EL (cell line): ENCODE data around the gene NDUFA5.
A peak's percentile ranks its signal among the peaks of the same experiment; 100 is the strongest.

Experiments
- DNase-seq: peaks from one replicate; pipeline ENCODE4 v3.0.0-alpha.2; 2016

NDUFA5 gene

DNA sequence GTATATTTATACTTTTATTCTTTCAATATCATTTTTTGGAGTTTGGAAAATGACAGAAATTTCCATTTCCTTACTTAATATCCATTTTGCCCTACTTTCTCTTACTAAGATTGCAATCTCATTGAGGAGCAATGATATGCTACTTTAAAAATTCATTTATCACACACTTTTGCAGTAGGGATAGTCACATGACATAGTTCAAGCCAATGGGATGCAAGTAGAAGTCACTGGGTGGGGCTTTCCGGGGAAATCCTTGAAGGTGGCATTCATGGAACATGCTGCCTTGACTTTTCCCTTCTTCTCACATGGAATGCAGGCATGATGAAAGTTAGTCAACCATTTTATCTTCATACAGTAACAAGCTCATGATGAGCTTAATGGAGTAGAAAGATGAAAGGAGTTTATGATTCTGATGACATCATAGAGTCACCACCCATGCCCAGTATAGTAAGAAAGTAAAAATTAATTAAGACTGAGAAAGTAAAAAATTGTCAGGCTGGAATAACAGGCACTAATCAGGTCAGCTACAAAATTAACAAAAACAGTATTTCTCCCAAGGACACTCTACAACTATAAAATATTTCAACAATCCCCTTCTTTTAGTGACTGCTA is 56.6 kb downstream of the NDUFA5 start:
- DNase-seq, result no peak

DNA sequence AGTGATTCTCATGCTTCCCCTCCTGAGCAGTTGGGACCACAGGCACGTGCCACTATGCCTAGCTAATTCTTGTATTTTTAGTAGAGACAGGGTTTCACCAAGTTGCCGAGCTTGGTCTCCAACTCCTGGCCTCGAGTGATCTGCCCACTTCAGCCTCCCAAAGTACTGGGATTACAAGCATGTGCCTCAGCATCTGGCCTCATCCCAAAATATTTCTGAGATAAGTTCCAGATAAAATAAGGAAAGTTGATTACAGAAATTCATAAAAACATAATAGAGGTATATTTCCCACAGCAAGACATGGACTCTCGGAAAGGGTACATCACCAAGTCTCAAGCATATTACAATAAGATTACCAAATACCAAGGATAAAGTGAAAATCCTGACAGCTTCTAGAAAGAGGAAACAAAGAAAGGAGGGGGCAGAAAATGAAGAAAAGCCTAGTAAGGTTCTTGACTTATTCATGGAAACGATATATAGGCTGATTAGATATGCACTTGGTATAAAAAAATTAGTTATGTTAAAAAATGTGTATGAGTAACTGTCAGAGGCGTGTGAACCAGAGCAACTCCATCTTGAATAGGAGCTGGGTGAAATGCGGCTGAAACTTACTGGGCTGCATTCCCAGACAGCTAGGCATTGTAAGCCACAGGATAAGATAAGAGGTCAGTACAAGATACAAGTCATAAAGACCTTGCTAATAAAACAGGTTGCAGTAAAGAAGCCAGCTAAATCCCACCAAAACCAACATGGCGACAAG is 58.2 kb downstream of the NDUFA5 start:
- no peak for DNase-seq

DNA sequence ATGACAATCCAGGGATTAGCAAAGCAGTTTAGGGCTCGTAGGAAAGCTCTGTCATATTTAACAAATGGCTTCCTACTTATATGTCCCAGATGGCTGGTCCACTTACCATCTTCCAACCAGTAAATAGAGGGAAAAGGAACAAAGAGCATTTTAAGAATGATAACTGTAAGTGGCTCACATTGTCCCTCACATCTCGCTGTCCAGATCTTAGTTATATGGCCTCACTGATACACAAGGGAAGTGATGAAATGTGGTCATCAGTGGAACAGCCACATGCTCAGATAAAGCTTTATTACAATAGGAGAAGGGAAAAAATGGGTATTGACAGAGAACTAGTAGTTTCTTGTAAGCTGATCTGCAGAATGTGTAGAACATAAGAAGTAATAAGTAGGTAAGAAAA is 59.0 kb downstream of the NDUFA5 start:
- no peak for DNase-seq

- no peak for DNase-seq
These were observed 59.6 kb downstream of the NDUFA5 start for GRCh38 chr7:123498031-123498430.

- DNase-seq, result peak; percentile 31
These were observed 63.3 kb downstream of the NDUFA5 start for GRCh38 chr7:123494193-123494796.

- DNase-seq, result no peak
These were observed 65.1 kb downstream of the NDUFA5 start for GRCh38 chr7:123492485-123492884.
